Cortex of kidney (tissue), 1 donor: ENCODE results near the gene KLHL20.
"Not testable (repeated sequence)": the region's sequence is repeated elsewhere in the genome, so short reads cannot be mapped to it uniquely, and the experiment has no call there.

ENCODE experiments used
- DNase-seq: peaks from one replicate; lab custom pipeline; 2025; lab: John Stamatoyannopoulos, UW

KLHL20 gene, protein sequence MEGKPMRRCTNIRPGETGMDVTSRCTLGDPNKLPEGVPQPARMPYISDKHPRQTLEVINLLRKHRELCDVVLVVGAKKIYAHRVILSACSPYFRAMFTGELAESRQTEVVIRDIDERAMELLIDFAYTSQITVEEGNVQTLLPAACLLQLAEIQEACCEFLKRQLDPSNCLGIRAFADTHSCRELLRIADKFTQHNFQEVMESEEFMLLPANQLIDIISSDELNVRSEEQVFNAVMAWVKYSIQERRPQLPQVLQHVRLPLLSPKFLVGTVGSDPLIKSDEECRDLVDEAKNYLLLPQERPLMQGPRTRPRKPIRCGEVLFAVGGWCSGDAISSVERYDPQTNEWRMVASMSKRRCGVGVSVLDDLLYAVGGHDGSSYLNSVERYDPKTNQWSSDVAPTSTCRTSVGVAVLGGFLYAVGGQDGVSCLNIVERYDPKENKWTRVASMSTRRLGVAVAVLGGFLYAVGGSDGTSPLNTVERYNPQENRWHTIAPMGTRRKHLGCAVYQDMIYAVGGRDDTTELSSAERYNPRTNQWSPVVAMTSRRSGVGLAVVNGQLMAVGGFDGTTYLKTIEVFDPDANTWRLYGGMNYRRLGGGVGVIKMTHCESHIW

DNA sequence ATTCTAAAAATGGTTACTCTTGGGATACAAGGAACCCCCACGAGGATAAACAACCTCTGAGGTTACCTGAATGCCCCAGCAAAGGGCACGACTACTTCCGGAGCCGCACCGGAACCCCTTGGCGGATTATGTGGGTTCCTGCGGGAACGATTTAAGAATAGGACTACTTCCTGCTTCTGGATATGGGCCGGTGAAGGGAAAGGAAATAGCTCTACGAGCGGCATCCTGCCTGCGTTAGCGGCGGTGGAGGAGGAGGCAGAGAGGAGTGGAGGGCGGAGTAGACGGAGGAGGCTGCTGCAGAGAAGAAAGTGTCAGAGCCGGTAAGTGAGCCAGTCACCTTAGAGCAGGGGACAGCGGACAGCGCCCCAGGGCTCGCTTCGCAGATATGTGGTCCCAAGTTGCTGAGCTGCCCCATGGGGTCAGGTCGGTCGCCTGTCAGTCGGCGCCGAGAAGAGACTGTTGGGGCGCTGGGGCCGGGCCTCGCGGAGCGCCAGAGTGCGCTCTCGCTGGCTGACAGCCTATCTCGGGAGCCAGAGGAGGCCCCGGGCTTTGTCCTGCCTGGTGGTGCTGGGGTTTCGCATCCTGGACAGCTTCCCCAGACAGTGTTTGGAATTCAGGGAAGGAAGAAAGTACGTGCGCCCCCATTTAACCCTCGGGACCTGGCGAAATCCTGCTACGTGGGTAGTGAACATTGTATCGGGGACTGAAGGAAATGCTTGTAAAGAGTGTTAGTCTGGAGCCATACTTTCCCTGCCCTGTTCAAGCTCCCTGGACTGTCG is at the start of gene KLHL20:
Gene KLHL20 (plus strand): TSS at position 223 of the 779 bp plus-strand sequence. CDS start 1,063 bp downstream, outside the sequence.
- DNase-seq, result no peak

DNA sequence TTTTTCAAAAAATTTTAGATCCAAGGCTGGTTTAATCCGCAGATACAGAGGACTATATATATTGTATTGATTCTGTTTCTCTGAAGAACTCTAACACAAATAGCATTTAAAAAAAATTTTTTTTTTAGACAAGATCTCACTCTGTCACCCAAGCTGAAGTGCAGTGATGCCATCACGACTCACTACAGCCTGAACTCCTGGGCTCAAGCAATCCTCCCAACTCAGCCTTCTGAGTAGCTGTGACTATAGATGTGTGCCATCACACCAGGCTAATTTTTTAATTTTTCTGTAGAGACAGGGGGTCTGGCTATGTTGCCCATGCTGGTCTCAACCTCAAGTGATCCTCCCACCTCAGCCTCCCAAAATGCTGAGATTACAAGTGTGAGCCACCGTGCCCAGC is 48.1 kb upstream of the KLHL20 start:
- no peak for DNase-seq

DNA sequence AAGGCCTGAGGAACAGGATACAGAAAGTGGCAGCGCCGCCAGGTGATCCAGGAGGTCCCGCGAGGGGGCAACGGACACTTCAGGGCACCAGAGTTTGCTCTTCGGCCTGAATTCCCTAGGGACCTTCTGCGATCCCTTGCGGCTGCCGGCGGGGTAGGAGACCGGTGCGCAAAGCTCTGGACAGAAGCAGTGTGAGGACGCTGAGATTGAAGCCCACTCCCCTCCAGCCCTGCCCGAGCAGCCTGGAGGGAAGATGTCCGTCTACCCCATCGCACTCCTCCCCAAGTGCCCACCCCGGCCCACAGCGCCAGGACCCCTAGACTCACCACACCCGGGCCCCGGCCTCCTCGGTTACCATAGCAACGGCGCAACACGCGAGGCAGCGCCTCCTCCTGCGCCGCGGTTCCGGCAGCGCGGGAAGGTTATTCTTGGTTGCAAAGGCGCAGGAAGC is 45.3 kb upstream of the KLHL20 start, which contains the start of gene ANKRD45:
Gene ANKRD45 (minus strand): TSS at position 361 of the 451 bp plus-strand sequence. CDS start 10,433 bp downstream, outside the sequence.
- no peak for DNase-seq

DNA sequence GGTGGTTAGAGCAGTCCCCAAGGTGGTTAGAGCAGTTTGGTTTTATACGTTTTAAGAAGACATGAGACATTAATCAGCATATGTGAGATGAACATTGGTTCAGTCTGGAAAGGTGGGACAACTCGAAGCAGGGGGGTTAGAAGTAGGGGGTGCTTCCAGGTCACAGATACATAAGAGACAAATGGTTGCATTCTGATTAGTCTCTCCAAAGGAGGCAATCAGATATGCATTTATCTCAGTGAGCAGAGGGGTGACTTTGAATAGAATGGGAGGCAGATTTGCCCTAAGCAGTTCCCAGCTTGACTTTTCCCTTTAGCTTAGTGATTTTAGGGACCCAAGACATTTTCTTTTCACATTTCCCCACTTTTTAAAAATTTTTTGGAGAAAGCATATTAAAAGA is 40.3 kb upstream of the KLHL20 start:
- not testable (repeated sequence) for DNase-seq

DNA sequence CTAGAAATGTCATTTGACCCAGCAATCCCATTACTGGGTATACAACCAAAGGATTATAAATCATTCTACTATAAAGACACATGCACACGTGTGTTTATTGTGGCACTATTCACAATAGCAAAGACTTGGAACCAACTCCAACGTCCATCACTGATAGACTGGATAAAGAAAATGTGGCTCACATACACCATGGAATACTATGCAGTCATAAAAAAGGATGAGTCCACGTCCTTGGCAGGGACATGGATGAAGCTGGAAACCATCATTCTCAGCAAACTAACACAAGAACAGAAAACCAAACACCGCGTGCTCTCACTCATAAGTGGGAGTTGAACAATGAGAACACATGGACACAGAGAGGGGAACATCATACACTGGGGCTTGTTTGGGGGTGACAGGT is 34.6 kb upstream of the KLHL20 start:
- not testable (repeated sequence) for DNase-seq

DNA sequence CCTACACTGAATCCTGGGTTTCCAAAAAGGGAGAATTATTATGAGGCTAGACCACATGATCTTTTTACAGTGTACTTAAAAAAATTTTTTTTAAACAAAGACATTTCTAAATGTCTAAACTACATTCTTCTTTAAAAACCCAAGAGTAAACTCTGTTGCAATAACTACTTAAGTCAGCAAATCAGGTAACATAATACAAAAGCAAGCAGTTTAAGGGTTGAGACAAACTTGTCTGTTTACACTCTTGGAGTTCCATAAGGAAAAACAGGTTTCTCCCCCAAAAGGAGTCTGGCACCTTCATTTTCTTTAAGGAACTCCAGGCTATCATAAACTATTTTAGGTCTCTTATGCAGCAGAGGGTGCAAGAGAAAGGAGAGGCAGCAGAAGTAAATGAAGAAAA is 32.6 kb upstream of the KLHL20 start:
- no peak for DNase-seq

DNA sequence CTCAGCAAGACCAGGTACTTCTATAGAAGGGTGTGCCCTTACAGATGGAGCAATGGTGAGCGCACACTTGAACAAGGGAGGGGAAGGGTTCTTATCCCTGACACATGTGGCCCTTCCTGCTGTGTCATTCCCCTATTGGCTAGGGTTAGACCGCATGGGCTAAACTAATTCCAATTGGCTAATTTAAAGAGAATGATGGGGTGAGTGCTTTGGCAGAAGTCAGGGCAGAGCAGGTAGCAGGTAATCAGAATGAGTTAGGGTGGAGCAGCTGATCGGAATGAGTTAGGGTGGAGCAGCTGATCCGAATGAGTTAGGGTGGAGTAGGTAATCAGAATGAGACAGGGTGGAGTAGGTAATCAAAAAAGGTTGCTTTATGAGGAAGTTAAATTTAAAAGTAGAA is 30.9 kb upstream of the KLHL20 start:
- DNase-seq, result not testable (repeated sequence)

DNA sequence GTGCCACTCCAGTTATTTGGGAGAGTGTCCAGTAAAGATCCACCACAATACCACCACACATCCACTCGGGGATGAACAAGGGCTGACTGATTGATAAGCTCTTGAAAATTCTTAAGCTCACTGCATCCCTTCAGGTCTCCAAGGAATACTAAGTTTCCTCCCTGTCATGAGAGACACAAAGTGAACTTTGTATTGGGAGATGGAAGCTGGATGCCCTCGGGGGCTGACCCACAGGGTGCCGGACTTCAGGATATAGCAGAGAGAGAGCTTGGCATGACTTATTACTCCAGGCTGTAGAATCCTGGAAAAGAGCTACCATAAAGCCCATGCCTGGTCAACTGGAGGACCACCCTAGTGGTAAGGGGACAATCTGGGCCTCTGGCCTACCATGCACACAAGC is 29.7 kb upstream of the KLHL20 start:
- DNase-seq, result not testable (repeated sequence)

DNA sequence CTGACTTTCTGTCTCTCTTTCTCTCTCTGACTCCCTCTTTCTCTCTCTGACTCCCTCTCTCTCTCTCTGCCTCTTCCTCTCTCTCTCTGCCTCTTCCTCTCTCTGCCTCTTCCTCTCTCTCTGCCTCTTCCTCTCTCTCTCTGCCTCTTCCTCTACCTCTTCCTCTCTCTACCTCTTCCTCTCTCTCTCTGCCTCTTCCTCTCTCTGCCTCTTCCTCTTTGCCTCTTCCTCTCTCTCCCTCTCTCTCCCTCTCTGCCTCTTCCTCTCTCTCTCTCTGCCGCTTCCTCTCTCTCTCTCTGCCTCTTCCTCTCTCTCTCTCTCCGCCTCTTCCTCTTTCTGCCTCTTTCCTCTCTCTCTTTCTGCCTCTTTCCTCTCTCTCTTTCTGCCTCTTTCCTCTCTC is 26.5 kb upstream of the KLHL20 start:
- no peak for DNase-seq

DNA sequence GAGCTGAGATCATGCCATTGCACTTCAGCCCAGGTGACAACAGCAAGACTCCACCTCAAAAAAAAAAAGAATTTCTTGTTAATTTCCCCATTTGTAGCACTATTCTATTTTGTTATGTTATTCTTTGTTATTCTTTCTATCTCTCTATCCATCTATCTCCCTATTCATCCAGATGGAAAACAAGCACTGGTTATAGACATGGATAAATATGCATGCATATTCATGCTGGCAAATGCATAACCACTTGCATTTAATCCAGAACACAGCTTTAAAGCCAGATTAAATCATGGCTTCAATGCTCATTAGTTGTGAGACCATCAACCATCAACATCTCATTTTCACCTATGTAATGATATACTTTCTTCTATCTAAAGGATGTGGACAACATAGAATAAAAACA is 21.5 kb upstream of the KLHL20 start:
- no peak for DNase-seq

DNA sequence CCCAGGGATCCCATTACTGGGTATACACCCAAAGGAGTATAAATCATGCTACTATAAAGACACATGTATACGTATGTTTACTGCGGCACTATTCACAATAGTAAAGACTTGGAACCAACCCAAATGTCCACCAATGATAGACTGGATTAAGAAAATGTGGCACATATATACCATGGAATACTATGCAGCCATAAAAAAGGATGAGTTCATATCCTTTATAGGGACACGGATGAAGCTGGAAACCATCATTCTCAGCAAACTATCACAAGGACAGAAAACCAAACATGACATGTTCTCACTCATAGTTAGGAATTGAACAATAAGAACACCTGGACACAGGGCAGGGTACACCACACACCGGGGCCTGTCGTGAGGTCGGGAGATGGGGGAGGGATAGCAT is 13.5 kb upstream of the KLHL20 start:
- not testable (repeated sequence) for DNase-seq

DNA sequence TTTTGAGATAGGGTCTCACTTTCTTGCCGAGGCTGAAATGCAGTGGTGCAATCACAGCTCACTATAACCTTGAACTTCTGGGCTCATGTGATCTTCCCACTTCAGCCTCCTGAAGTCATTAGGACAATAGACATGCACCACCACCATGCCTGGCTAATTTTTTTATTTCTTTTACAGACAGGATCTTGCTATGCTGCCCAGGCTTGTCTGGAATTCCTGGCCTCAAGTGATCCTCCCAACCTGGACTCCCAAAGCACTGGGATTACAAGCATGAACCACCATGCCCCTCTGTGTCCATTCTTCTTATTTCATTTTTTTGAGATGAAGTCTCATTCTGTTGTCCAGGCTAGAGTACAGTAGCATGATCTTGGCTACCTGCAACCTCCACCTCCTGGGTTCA is 12.0 kb upstream of the KLHL20 start:
- DNase-seq, result no peak

DNA sequence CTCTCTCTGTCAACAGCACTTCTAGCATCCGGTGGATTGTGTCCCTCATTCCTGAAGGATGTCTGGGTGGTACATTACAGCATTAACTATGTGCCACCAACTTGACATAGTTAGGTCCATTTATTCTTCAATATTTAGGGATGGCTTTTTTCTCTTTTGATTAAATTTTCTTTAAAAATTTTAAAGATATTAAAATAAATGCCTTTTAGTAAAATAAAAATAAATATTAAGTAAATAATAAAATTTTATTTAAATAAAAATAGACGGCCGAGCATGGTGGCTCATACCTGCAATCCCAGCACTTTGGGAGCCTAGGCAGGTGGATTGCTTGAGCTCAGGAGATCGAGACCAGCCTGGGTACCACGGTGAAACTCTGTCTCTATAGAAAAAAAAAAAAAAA is 9.7 kb upstream of the KLHL20 start:
- no peak for DNase-seq

DNA sequence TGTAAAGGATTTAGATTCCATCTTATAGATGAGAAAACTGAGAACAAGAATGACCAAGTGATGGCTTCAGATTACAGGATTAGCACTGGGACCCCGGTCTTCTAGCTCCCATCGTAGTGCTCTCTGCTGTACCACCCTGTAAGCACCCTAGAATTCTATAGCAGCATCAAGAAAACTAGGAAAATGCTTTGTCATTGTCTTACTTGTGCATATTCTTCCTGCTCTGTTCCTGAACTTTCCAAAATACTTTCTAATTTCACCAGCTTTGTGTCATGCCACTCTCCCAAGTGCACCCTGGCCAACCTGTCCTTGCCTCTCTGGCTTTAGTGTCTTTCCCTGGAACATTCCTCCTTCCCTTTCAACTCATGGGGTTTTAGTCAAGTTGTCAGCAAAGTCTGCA is 6.0 kb upstream of the KLHL20 start:
- no peak for DNase-seq

DNA sequence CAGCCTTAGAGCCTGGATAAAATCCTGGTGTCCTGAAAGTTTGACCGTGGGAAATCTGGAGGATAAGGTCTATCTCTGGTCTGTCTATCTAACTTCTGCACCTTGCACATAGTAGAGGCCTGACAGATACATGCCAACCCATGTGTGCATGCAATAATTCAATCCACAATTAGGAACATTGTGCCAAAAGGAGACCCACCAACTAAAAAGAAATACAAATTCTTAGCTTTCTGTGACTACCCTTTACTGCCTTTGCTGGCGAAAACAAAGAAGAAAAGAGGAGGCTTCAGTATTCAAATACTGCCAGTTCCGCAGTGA is 381 bp upstream of the KLHL20 start:
- no peak for DNase-seq

DNA sequence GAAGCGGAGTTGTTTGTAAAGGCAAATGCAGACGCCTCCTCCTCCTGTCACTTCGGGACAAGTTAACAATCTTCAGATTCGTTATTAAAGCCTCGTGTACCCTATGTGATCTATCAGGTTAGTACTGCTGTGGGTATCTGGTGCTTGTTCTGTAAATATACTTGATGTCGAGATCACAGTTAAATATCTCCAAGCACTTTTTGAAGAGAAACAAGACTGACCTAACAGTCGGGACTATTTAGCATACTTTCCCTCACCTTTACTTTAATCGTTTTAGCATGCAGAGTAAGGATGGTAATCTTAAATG is 710 bp downstream of the KLHL20 start:
- no peak for DNase-seq

DNA sequence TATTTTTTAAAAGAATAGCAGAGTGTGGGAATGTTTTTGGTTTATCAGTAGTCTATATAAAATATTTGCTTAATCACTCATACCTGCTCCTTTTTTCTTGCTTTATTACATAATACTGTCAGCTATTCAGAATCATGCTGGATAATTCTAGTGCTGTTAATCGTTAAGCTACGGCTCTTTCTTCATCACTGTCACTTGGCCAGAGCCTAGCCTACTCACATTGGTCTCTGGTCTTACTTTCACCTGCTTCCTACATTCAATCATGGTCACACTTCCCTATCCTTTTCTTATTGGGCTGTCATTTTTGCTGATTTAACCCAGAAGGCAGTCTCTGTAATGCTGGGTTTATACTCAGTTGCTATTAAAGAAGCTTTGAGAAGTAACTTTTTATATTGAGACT is 2.5 kb downstream of the KLHL20 start:
- DNase-seq, result no peak

DNA sequence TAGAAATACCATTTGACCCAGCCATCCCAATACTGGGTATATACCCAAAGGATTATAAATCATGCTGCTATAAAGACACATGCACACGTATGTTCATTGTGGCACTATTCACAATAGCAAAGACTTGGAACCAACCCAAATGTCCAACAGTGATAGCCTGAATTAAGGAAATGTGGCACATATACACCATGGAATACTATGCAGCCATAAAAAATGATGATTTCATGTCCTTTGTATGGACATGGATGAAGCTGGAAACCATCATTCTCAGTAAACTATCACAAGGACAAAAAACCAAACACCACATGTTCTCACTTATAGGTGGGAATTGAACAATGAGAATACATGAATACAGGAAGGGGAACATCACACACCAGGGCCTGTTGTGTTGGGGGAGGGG is 16.6 kb downstream of the KLHL20 start:
- not testable (repeated sequence) for DNase-seq

DNA sequence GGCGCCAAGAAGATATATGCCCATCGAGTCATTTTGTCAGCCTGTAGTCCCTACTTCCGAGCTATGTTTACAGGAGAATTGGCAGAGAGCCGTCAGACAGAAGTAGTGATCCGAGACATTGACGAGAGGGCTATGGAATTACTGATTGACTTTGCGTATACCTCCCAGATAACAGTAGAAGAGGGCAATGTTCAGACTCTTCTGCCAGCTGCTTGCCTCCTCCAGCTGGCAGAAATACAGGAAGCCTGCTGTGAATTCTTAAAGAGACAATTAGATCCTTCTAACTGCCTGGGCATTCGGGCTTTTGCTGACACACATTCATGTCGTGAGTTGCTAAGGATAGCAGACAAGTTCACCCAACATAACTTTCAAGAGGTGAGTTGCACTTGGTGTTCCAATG is 19.1 kb downstream of the KLHL20 start:
- DNase-seq, result no peak

DNA sequence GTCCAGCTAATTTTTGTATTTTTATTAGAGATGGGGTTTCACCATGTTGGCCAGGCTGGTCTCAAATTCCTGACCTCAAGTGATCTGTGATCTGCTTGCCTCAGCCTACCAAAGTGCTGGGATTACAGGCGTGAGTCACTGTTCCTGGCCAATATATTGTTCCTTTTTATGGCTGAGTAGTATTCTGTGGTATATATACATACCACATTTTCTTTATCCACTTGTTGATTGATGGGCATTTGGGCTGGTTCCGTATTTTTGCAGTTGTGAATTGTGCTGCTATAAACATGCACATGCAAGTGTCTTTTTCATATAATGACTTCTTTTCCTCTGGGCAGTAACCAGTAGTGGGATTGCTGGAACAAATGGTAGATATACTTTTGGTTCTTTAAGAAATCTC is 21.3 kb downstream of the KLHL20 start:
- DNase-seq, result not testable (repeated sequence)

DNA sequence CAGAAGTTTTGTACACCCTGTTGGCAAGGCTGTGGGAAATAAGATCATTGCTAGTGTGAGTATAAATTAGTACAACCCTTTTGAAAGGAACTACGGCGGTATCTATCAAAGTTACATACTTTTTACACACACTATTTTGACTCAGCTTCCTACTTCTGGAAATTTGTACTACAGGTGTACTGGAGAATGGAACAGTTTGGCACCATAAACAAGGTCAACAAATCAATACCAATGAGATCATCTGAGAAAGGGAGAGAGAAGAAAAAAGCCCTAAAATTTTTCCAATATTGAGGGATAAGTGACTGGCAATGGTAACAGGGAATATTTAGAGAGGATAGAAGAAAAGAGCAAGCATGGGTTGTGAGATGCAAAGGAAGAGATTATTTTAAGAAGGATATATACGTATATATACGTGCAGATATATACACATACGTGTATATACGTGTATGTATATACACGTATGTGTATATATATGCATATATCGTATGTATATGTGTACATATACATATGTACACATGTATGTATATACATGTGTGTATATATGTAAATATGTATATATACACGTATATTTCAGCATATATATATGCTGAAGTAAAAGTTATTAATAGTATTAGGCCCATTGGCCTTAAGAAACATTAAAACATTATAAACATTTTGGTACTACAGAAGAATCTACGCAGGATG is 27.6 kb downstream of the KLHL20 start:
- no peak for DNase-seq

DNA sequence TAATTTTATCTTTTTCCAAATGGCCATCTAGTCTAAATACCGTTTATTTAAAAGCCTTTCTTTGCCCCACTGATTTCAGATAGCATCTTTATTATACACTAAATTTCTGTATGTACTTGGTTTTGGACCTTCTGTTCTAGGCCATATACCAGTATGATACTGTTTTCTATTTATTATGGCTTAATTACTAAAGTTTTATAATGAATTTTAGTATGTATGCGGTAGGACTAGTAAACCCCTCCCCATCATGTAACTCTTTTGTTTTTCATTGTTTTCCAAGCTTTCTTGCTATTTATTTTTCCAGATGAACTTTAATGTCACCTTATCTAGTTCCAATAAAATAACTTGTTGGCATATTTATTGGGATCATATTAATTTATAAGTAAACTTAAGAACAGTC is 29.9 kb downstream of the KLHL20 start:
- no peak for DNase-seq
